Mammary epithelial cell (primary cell): ENCODE measurements around the gene DGCR8.
A peak's percentile ranks its signal among the peaks of the same experiment; 100 is the strongest.

Experiments
- EZH2 ChIP-seq: IDR thresholded peaks from 2 replicates; pipeline ENCODE4 v1.6.1; 2012; ENCODE audit warnings: low read length, inconsistent platforms, borderline replicate concordance
- TF ChIP-seq, protein P1 (sequence below), 2 donors: IDR thresholded peaks in 1 of 2; conservative IDR thresholded peaks in 1 of 2; 2 replicates each; pipeline ENCODE4 v1.5.1; 2011 to 2012; ENCODE audit warnings: inconsistent platforms in 2 of 2, low read length in 2 of 2, mild to moderate bottlenecking in 2 of 2, control low read depth in 1 of 2, low read depth in 1 of 2; ENCODE audit not compliant: insufficient read depth in 1 of 2; ENCODE audit errors: extremely low read depth in 1 of 2

- no peak for TF ChIP-seq EZH2
- TF ChIP-seq, protein P1, sequence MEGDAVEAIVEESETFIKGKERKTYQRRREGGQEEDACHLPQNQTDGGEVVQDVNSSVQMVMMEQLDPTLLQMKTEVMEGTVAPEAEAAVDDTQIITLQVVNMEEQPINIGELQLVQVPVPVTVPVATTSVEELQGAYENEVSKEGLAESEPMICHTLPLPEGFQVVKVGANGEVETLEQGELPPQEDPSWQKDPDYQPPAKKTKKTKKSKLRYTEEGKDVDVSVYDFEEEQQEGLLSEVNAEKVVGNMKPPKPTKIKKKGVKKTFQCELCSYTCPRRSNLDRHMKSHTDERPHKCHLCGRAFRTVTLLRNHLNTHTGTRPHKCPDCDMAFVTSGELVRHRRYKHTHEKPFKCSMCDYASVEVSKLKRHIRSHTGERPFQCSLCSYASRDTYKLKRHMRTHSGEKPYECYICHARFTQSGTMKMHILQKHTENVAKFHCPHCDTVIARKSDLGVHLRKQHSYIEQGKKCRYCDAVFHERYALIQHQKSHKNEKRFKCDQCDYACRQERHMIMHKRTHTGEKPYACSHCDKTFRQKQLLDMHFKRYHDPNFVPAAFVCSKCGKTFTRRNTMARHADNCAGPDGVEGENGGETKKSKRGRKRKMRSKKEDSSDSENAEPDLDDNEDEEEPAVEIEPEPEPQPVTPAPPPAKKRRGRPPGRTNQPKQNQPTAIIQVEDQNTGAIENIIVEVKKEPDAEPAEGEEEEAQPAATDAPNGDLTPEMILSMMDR (conservative IDR thresholded peaks at IDR 0.05 in 1 of 2, IDR thresholded peaks at IDR 0.05 in 1 of 2; ENCODE audit: extremely low read depth in 1 of 2, insufficient read depth in 1 of 2, low read depth in 1 of 2, low read length in 2 of 2) = peak in 1 of 2 donors; percentile 2
Observed at GRCh38 chr22:20138417-20138738, 58.3 kb downstream of the DGCR8 start.
